Smooth muscle cell (in vitro differentiated cells): ENCODE results near the gene CLSTN2. TPM values are rescaled to one million over a fixed set of nuclear protein-coding genes. Genes with fewer than 3 reads are reported as not detected.
A peak's percentile ranks its signal among the peaks of the same experiment; 100 is the strongest.

Experiments used
- DNase-seq: peaks from one replicate; lab custom pipeline; 2025; ENCODE audit not compliant: unreplicated experiment; lab: John Stamatoyannopoulos, UW
- H2AFZ ChIP-seq: fragments of 200-600 bp; sonication (generic); 2 replicates; pipeline ENCODE4 v1.6.0; 2016; ENCODE audit warnings: antibody characterized with exemption, low read depth, mild to moderate bottlenecking
- H3F3A ChIP-seq: fragments of 200-600 bp; sonication (generic); 2 replicates; pipeline ENCODE4 v1.6.0; 2017; ENCODE audit warnings: antibody characterized with exemption, low read depth
- H3K27ac ChIP-seq: fragments of 200-600 bp; sonication (generic); 2 replicates; pipeline ENCODE4 v1.5.1; 2016; ENCODE audit warnings: low read depth, mild to moderate bottlenecking
- H3K27me3 ChIP-seq: fragments of 200-600 bp; sonication (generic); 2 replicates; pipeline ENCODE4 v1.6.1; 2016; ENCODE audit warnings: low read depth, mild to moderate bottlenecking
- H3K36me3 ChIP-seq: fragments of 200-600 bp; sonication (generic); 2 replicates; pipeline ENCODE4 v1.5.1; 2016; ENCODE audit warnings: low read depth
- H3K4me1 ChIP-seq: fragments of 200-600 bp; sonication (generic); 2 replicates; pipeline ENCODE4 v1.5.1; 2016; ENCODE audit warnings: low read depth
- H3K4me2 ChIP-seq: fragments of 200-600 bp; sonication (generic); 2 replicates; pipeline ENCODE4 v1.6.0; 2016; ENCODE audit warnings: mild to moderate bottlenecking
- H3K4me3 ChIP-seq: fragments of 200-600 bp; sonication (generic); 2 replicates; pipeline ENCODE4 v1.5.1; 2016; ENCODE audit warnings: mild to moderate bottlenecking
- H3K79me2 ChIP-seq: fragments of 200-600 bp; sonication (generic); 2 replicates; pipeline ENCODE4 v1.6.0; 2016; ENCODE audit warnings: low read depth, mild to moderate bottlenecking
- H3K9ac ChIP-seq: fragments of 200-600 bp; sonication (generic); 2 replicates; pipeline ENCODE4 v1.6.0; 2016; ENCODE audit warnings: low read depth
- H3K9me3 ChIP-seq: fragments of 200-600 bp; sonication (generic); replicated peaks from 2 replicates; pipeline ENCODE4 v1.5.1; 2016; ENCODE audit warnings: low read depth
- H4K20me1 ChIP-seq: fragments of 200-600 bp; sonication (generic); 2 replicates; pipeline ENCODE4 v1.6.0; 2016; ENCODE audit warnings: low read depth
- CTCF ChIP-seq: fragments of 200-600 bp; sonication (generic); IDR thresholded peaks from 2 replicates; pipeline ENCODE4 v1.5.1; 2017; ENCODE audit warnings: borderline replicate concordance, mild to moderate bottlenecking, antibody characterized with exemption; ENCODE audit not compliant: insufficient read depth, poor library complexity, severe bottlenecking
- WGBS: methylation state at CpG from one replicate; pipeline ENCODE4 v1.1.7; 2016; ENCODE audit warnings: low lambda C conversion rate; 5-methylcytosine and 5-hydroxymethylcytosine counted together
- polyA plus RNA-seq: library from polyadenylated mRNA; unstranded; fragments of >200 nt; fragmentation: Nextera tagmentation; extraction: Ambion mirVana; gene quantifications from 2 replicates; pipeline ENCODE4 v1.2.1, GENCODE V29; 2016
- total RNA-seq: library from RNA; depleted of rRNA; stranded (reverse); fragments of >200 nt; gene quantifications from 2 replicates; pipeline ENCODE4 v1.2.3, GENCODE V29; 2014

The CLSTN2 gene
- total and polyA plus RNA-seq, 2 experiments from 2014 or later: 0.91 to 1.5 TPM

- Histone ChIP-seq H4K20me1 (no peaks in the 10 kb centered on the region), H3K36me3 (no peaks in the 10 kb centered on the region), H3K27ac (peak overlapping the region; percentile 85), H3K4me3 (no peak overlapping the region), H3K9ac (peak overlapping the region; percentile 37), H3K79me2 (no peaks in the 10 kb centered on the region), H3K27me3 (no peaks in the 10 kb centered on the region), H3K4me2 (peak overlapping the region; percentile 77), H3F3A (peaks cover 8% of the 10 kb centered on the region), H3K9me3 (no peaks in the 10 kb centered on the region), H2AFZ (no peak overlapping the region), H3K4me1 (peaks cover 10% of the 10 kb centered on the region)
- WGBS: 51% methylated on average over 4 of the region's 4 CpGs
- DNase-seq: no peak
- TF ChIP-seq CTCF: no peak
Observed at GRCh38 chr3:140586311-140586710, 651.3 kb downstream of the CLSTN2 start.

GRCh38 chr3:140588558-140588957, 653.6 kb downstream of the CLSTN2 start:
- Histone ChIP-seq H3F3A (peaks cover 8% of the 10 kb centered on the region), H3K9ac (no peak overlapping the region), H3K36me3 (no peaks in the 10 kb centered on the region), H2AFZ (no peak overlapping the region), H4K20me1 (no peaks in the 10 kb centered on the region), H3K9me3 (no peaks in the 10 kb centered on the region), H3K4me3 (no peak overlapping the region), H3K4me1 (peaks cover 10% of the 10 kb centered on the region), H3K4me2 (peak overlapping the region; percentile 23), H3K27ac (no peak overlapping the region), H3K27me3 (no peaks in the 10 kb centered on the region), H3K79me2 (no peaks in the 10 kb centered on the region)
- TF ChIP-seq CTCF: no peak
- no peak for DNase-seq
- WGBS: 52% methylated on average over 3 of the region's 3 CpGs

- WGBS: 89% methylated on average over 3 of the region's 3 CpGs
- H2AFZ ChIP-seq: no peak overlapping the region
Observed at GRCh38 chr3:140593766-140594165, 658.8 kb downstream of the CLSTN2 start.

More at GRCh38 chr3:140593766-140594165, 658.8 kb downstream of the CLSTN2 start:
- no peak for TF ChIP-seq CTCF
- Histone ChIP-seq H3K27ac (no peak overlapping the region), H3K4me1 (no peaks in the 10 kb centered on the region), H3K27me3 (no peaks in the 10 kb centered on the region), H4K20me1 (no peaks in the 10 kb centered on the region), H3K36me3 (no peaks in the 10 kb centered on the region), H3F3A (no peaks in the 10 kb centered on the region), H3K4me3 (no peak overlapping the region), H3K9me3 (no peaks in the 10 kb centered on the region), H3K79me2 (no peaks in the 10 kb centered on the region), H3K9ac (no peak overlapping the region), H3K4me2 (no peak overlapping the region)
- no peak for DNase-seq
